SK-N-SH (cell line): ENCODE measurements around the gene ALDH7A1. TPM values are rescaled to one million over a fixed set of nuclear protein-coding genes. Genes with fewer than 3 reads are reported as not detected.

Experiments used
- CTCF ChIA-PET: fragments of 300-600, 350-600 bp; formaldehyde crosslinking; extraction: SDS; loops from one replicate; lab custom pipeline; 2021; lab: Yijun Ruan, JAX
- POLR2A ChIA-PET: fragments of 350-600 bp; sonication (Branson Sonifier 250); formaldehyde crosslinking; extraction: SDS; loops from one replicate; lab custom pipeline; 2020; ENCODE audit warnings: antibody characterized with exemption, inconsistent platforms; lab: Yijun Ruan, JAX
- DNase-seq: peaks from one replicate; pipeline ENCODE4 v3.0.0; 2012
- H2AFZ ChIP-seq: fragments of 200-600 bp; sonication (generic); 2 replicates; pipeline ENCODE4 v1.8.1; 2016; ENCODE audit warnings: antibody characterized with exemption, mild to moderate bottlenecking, low read depth
- H3F3A ChIP-seq: fragments of 200-600 bp; sonication (generic); replicated peaks from 2 replicates; pipeline ENCODE3; 2016; ENCODE audit warnings: antibody characterized with exemption, mild to moderate bottlenecking; ENCODE audit not compliant: insufficient read depth
- H3K27ac ChIP-seq, 2 experiments: fragments of 200-500 bp in 1 of 2; fragments of 200-600 bp in 1 of 2; sonication (Bioruptor generic) in 1 of 2; sonication (generic), shearing (Covaris generic) in 1 of 2; 2 replicates each; pipeline versions ENCODE4 v1.5.1 to v1.6.1; 2014 to 2016; ENCODE audit warnings: low read depth in 2 of 2, inconsistent platforms in 1 of 2, low read length in 1 of 2, mild to moderate bottlenecking in 1 of 2, mixed read lengths in 1 of 2
- H3K27me3 ChIP-seq: fragments of 200-600 bp; sonication (generic), shearing (Covaris generic); 2 replicates; pipeline ENCODE4 v1.6.1; 2016; ENCODE audit warnings: mixed run types; ENCODE audit not compliant: insufficient read depth
- H3K36me3 ChIP-seq, 2 experiments: fragments of 200-500 bp in 1 of 2; fragments of 200-600 bp in 1 of 2; sonication (Bioruptor generic) in 1 of 2; sonication (generic) in 1 of 2; replicated peaks in 1 of 2; 2 replicates each; pipeline versions ENCODE3 to v1.5.1; 2014 to 2016; ENCODE audit warnings: low read length in 1 of 2, mild to moderate bottlenecking in 1 of 2; ENCODE audit not compliant: insufficient read depth in 2 of 2, control insufficient read depth in 1 of 2
- H3K4me1 ChIP-seq, 2 experiments: fragments of 200-500 bp in 1 of 2; fragments of 200-600 bp in 1 of 2; sonication (Bioruptor generic) in 1 of 2; sonication (generic), shearing (Covaris generic) in 1 of 2; 2 replicates each; pipeline versions ENCODE4 v1.5.1 to v1.6.1; 2014 to 2016; ENCODE audit warnings: low read depth in 1 of 2, low read length in 1 of 2, mixed run types in 1 of 2; ENCODE audit not compliant: insufficient read depth in 2 of 2, control insufficient read depth in 1 of 2
- H3K4me2 ChIP-seq: fragments of 200-600 bp; sonication (generic), shearing (Covaris generic); 2 replicates; pipeline ENCODE4 v1.6.1; 2017; ENCODE audit warnings: mixed run types
- H3K4me3 ChIP-seq, 2 experiments: fragments of 200-500 bp in 1 of 2; fragments of 200-600 bp in 1 of 2; sonication (Bioruptor generic) in 1 of 2; sonication (generic), shearing (Covaris generic) in 1 of 2; 2 replicates each; pipeline versions ENCODE4 v1.5.1 to v1.8.1; 2014 to 2016; ENCODE audit warnings: low read depth in 2 of 2, inconsistent platforms in 1 of 2, low read length in 1 of 2, mild to moderate bottlenecking in 1 of 2, mixed read lengths in 1 of 2, moderate library complexity in 1 of 2
- H3K79me2 ChIP-seq: fragments of 200-600 bp; sonication (generic); 2 replicates; pipeline ENCODE4 v1.8.1; 2017; ENCODE audit warnings: mild to moderate bottlenecking; ENCODE audit not compliant: insufficient read depth
- H3K9ac ChIP-seq: fragments of 200-600 bp; sonication (generic); 2 replicates; pipeline ENCODE4 v1.6.1; 2017; ENCODE audit warnings: mixed run types
- H3K9me2 ChIP-seq: fragments of 200-600 bp; sonication (generic); 2 replicates; pipeline ENCODE4 v1.6.1; 2017; ENCODE audit warnings: mixed run types
- H3K9me3 ChIP-seq: fragments of 200-600 bp; sonication (generic); 2 replicates; pipeline ENCODE4 v1.6.1; 2017; ENCODE audit warnings: mixed run types, mild to moderate bottlenecking, moderate library complexity
- H4K20me1 ChIP-seq: fragments of 200-600 bp; sonication (generic); 2 replicates; pipeline ENCODE4 v1.6.1; 2017; ENCODE audit warnings: mild to moderate bottlenecking, mixed run types; ENCODE audit not compliant: insufficient read depth
- CHD2 ChIP-seq: fragments of 150-350 bp; IDR thresholded peaks from 2 replicates; pipeline ENCODE4 v1.6.1; 2018; ENCODE audit warnings: low read length; ENCODE audit not compliant: partially characterized antibody
- EP300 ChIP-seq, 2 experiments: IDR thresholded peaks; 2 replicates each; pipeline versions ENCODE4 v1.4.0 to v1.6.1; 2012; ENCODE audit warnings: borderline replicate concordance in 1 of 2, low read depth in 1 of 2, low read length in 1 of 2
- FOSL2 ChIP-seq: IDR thresholded peaks from 2 replicates; pipeline ENCODE4 v1.4.0; 2012; ENCODE audit warnings: low read depth, mild to moderate bottlenecking, moderate library complexity, borderline replicate concordance
- FOXJ3 ChIP-seq: sonication (generic); formaldehyde crosslinking; IDR thresholded peaks from 2 replicates; pipeline ENCODE4 v1.5.1; 2020; ENCODE audit warnings: mild to moderate bottlenecking, missing genetic modification reagents
- GATA2 ChIP-seq: sonication (generic); formaldehyde crosslinking; IDR thresholded peaks from 2 replicates; pipeline ENCODE4 v1.5.0; 2020; ENCODE audit warnings: mild to moderate bottlenecking, missing genetic modification reagents
- JUND ChIP-seq: IDR thresholded peaks from 2 replicates; pipeline ENCODE4 v1.4.0; 2012
- MEF2A ChIP-seq: IDR thresholded peaks from 2 replicates; pipeline ENCODE4 v1.4.0; 2012; ENCODE audit warnings: low read depth, borderline replicate concordance
- MXI1 ChIP-seq: IDR thresholded peaks from 2 replicates; pipeline ENCODE4 v1.6.1; 2012; ENCODE audit warnings: mild to moderate bottlenecking, low read depth, low read length, improper control_type of control experiment
- NFIC ChIP-seq: IDR thresholded peaks from 2 replicates; pipeline ENCODE4 v1.4.0; 2012; ENCODE audit warnings: borderline replicate concordance
- POLR2AphosphoS5 ChIP-seq: IDR thresholded peaks from 2 replicates; pipeline ENCODE4 v1.6.1; 2012; ENCODE audit warnings: low read depth, low read length
- RCOR1 ChIP-seq: fragments of 150-350 bp; IDR thresholded peaks from 2 replicates; pipeline ENCODE4 v1.6.1; 2017; ENCODE audit warnings: antibody characterized with exemption, low read length
- RFX5 ChIP-seq: IDR thresholded peaks from 2 replicates; pipeline ENCODE4 v1.6.1; 2012; ENCODE audit warnings: mild to moderate bottlenecking, improper control_type of control experiment, low read length
- RXRA ChIP-seq: IDR thresholded peaks from 2 replicates; pipeline ENCODE4 v1.4.0; 2012; ENCODE audit warnings: low read depth, mild to moderate bottlenecking, borderline replicate concordance
- SIN3A ChIP-seq: IDR thresholded peaks from 2 replicates; pipeline ENCODE4 v1.6.1; 2012; ENCODE audit warnings: low read depth, mild to moderate bottlenecking, low read length, moderate library complexity, borderline replicate concordance
- SMC3 ChIP-seq: IDR thresholded peaks from 2 replicates; pipeline ENCODE4 v1.6.1; 2012; ENCODE audit warnings: low read depth, low read length, improper control_type of control experiment
- TCF12 ChIP-seq: IDR thresholded peaks from 2 replicates; pipeline ENCODE4 v1.4.0; 2012
- TEAD4 ChIP-seq: IDR thresholded peaks from 2 replicates; pipeline ENCODE4 v1.4.0; 2012; ENCODE audit warnings: mild to moderate bottlenecking, borderline replicate concordance; ENCODE audit not compliant: insufficient read depth
- ZBTB33 ChIP-seq: IDR thresholded peaks from 2 replicates; pipeline ENCODE4 v1.4.0; 2012; ENCODE audit warnings: low read depth, borderline replicate concordance
- whole genome bisulfite sequencing: methylation state at CpG from one replicate; pipeline ENCODE4 v1.1.6; 2017; ENCODE audit warnings: low lambda C conversion rate; 5-methylcytosine and 5-hydroxymethylcytosine counted together
- polyA plus RNA-seq, 3 experiments: library from polyadenylated mRNA; depleted of rRNA; stranded (reverse); fragments of >200 nt; gene quantifications; 2 replicates each; pipeline ENCODE4 v1.2.3, GENCODE V29; 2012
- TF ChIP-seq, protein P1 (sequence below): IDR thresholded peaks from 2 replicates; pipeline ENCODE4 v1.4.0; 2012; ENCODE audit warnings: low read depth
- TF ChIP-seq, protein P2 (sequence below): IDR thresholded peaks from 2 replicates; pipeline ENCODE4; 2012
- TF ChIP-seq, protein P3 (sequence below): IDR thresholded peaks from 2 replicates; pipeline ENCODE4 v1.4.0; 2012; ENCODE audit warnings: low read depth, borderline replicate concordance

The ALDH7A1 gene
- polyA plus RNA-seq, 1 of the 3 experiments (the other 2 are of a cell fraction): 44.5 TPM

- Histone ChIP-seq H3K79me2 (no peaks in the 10 kb centered on the region), H2AFZ (no peak overlapping the region), H3K4me1 (peaks cover 6 to 20% of the 10 kb centered on the region in 2 experiments; a peak in 3 of 4 replicates), H3K9ac (no peak overlapping the region), H3K36me3 (no peaks in the 10 kb centered on the region), H3K9me3 (no peaks in the 10 kb centered on the region), H3F3A (no peaks in the 10 kb centered on the region), H3K4me3 (no peak overlapping the region), H3K27me3 (no peaks in the 10 kb centered on the region), H4K20me1 (no peaks in the 10 kb centered on the region), H3K4me2 (no peak overlapping the region), H3K9me2 (no peaks in the 10 kb centered on the region), H3K27ac (no peak overlapping the region)
- TF ChIP-seq, protein P1, sequence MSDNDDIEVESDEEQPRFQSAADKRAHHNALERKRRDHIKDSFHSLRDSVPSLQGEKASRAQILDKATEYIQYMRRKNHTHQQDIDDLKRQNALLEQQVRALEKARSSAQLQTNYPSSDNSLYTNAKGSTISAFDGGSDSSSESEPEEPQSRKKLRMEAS: no peak
- no peak for DNase-seq
- ChIA-PET CTCF (no interaction called here), POLR2A (no interaction called here)
- WGBS: 88% methylated on average over 4 of the region's 4 CpGs
Observed at GRCh38 chr5:126513703-126514102, 81.3 kb downstream of the ALDH7A1 start.

GRCh38 chr5:126513302-126513701 lies 81.7 kb downstream of the ALDH7A1 start:
- Histone ChIP-seq H3K27me3 (no peaks in the 10 kb centered on the region), H3K9me2 (no peaks in the 10 kb centered on the region), H3K79me2 (no peaks in the 10 kb centered on the region), H3K9ac (no peak overlapping the region), H3K27ac (no peak overlapping the region), H3K36me3 (no peaks in the 10 kb centered on the region), H3K4me2 (no peak overlapping the region), H3K9me3 (no peaks in the 10 kb centered on the region), H3K4me3 (no peak overlapping the region), H3K4me1 (peaks cover 6 to 20% of the 10 kb centered on the region in 2 experiments; a peak in 3 of 4 replicates), H4K20me1 (no peaks in the 10 kb centered on the region), H2AFZ (no peak overlapping the region), H3F3A (no peaks in the 10 kb centered on the region)
- TF ChIP-seq SIN3A (no peak), JUND (no peak), RFX5 (no peak), MXI1 (no peak), NFIC (no peak), TCF12 (no peak), RXRA (no peak), POLR2AphosphoS5 (no peak), ZBTB33 (no peak), GATA2 (CRISPR knock-in tag) (no peak), SMC3 (no peak), RCOR1 (no peak), TEAD4 (no peak), FOXJ3 (CRISPR knock-in tag) (no peak), FOSL2 (no peak), EP300 (IDR thresholded peaks at IDR 0.05; ENCODE audit: borderline replicate concordance in 1 of 2, low read depth in 1 of 2, low read length in 1 of 2) (no peak), CHD2 (no peak), MEF2A (no peak)
- TF ChIP-seq, protein P2, sequence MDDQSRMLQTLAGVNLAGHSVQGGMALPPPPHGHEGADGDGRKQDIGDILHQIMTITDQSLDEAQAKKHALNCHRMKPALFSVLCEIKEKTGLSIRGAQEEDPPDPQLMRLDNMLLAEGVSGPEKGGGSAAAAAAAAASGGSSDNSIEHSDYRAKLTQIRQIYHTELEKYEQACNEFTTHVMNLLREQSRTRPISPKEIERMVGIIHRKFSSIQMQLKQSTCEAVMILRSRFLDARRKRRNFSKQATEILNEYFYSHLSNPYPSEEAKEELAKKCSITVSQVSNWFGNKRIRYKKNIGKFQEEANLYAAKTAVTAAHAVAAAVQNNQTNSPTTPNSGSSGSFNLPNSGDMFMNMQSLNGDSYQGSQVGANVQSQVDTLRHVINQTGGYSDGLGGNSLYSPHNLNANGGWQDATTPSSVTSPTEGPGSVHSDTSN: no peak
- TF ChIP-seq, protein P3, sequence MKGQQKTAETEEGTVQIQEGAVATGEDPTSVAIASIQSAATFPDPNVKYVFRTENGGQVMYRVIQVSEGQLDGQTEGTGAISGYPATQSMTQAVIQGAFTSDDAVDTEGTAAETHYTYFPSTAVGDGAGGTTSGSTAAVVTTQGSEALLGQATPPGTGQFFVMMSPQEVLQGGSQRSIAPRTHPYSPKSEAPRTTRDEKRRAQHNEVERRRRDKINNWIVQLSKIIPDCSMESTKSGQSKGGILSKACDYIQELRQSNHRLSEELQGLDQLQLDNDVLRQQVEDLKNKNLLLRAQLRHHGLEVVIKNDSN: no peak
- DNase-seq: no peak
- CTCF ChIA-PET: interaction anchor here (1.0 to 1.7 kb wide), 3 partner anchors 10 to 27 kb away, joined by 3 to 5 read pairs (median 3); no protein-coding TSS in a partner anchor
- POLR2A ChIA-PET: no interaction called here
- WGBS: 93% methylated on average over 2 of the region's 2 CpGs
